HG03460 (cell line): ENCODE data around the gene LTB4R.
A peak's percentile ranks its signal among the peaks of the same experiment; 100 is the strongest.

ENCODE experiments used
- ATAC-seq: cut with Tn5 transposase; IDR thresholded peaks from one replicate; pipeline ENCODE4 v1.9.1; 2021; ENCODE audit not compliant: unreplicated experiment

Gene LTB4R

DNA sequence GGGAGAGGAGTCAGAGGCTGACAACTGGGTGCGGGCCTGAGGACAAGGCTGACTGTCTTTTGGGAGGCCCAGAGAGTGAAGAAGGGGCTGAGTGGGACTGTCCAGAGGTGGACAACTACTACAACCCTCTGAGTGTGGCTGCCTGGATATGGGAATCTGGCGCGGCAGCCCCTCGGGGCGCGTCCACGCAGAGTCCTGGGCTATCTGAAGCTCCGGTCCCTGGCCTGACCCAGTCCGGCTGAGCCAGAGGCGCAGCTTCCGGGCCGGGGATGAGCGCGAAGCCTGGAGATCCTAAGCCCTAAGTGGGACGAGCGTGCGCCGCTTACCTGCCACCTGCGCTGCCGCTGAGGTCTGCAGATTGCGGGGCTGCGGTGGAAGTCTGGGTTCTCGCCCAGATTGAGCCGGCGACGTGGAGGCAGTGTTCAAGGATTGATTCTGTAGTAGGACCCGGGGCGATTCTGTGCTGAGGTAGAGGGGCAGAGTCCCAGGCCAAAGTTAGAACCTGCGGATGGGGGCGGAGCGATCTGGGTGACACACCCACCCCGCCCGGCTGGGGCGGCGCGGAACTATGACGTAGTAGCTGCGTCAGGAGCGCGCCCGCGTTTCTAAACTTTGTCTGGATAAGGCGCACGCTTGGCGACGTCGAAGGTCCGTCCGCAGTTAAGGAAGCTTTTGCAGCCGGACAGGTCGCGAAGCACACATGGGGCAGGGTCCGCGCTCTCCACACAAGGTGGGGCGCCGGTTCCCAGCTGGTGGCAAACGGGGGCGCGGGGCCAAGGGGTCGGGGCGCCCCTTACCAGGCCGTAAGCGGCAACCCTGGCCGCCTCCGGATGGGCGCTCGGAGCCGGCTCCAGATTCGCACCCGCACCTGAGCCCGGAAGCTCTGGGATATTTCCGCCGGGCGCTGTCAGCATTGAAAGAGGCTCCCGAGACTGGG is 11.8 kb upstream of the LTB4R start, which contains the start of the genes DHRS1 and NOP9:
TSS of gene DHRS1 (minus strand) at position 526 of the 937 bp plus-strand sequence. CDS start 674 bp downstream, outside the sequence.
TSS of gene NOP9 (plus strand) at position 596 of the 937 bp plus-strand sequence. CDS start at position 701, 105 bp downstream.
- peak; percentile 60 for ATAC-seq

DNA sequence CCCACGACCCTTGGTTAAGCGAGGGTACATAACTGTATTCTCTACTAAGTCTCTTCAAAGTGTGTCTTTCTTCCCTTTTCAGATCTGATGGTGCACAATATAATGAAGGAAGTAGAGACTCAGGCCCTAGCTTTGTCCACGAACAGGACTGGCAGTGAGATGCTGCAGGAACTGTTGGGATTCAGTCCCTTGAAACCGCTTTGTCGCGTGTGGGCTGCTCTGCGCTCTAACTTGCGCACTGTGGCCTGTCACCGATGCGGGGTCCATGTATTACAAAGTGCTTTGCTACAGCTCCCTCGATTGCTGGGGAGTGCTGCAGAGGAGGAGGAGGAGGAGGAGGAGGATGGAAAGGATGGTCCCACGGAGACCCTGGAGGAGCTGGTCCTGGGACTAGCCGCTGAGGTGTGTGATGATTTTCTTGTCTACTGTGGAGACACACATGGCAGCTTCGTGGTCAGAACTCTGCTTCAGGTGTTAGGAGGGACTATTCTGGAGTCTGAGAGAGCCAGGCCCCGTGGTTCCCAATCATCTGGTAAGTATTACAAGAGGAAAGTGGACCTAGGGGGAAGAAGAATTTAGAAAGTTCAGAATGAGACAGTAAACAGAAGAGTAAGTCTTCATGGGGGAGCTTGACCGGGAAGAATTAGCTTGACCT is 10.8 kb upstream of the LTB4R start:
- no peak for ATAC-seq

DNA sequence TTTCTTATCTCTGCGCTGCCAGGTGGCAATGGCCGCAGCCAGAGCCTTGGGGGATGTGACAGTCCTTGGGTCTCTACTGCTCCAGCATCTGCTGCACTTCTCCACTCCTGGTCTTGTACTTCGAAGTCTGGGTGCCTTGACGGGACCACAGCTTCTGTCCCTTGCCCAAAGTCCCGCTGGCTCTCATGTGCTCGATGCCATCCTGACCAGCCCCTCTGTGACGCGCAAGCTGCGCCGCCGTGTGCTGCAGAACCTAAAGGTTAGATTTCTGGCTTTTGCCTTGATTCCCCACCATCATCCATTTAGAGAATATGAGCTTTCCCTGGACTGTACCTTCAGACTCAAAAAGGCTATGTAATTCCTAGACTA is 7.3 kb upstream of the LTB4R start:
- no peak for ATAC-seq

DNA sequence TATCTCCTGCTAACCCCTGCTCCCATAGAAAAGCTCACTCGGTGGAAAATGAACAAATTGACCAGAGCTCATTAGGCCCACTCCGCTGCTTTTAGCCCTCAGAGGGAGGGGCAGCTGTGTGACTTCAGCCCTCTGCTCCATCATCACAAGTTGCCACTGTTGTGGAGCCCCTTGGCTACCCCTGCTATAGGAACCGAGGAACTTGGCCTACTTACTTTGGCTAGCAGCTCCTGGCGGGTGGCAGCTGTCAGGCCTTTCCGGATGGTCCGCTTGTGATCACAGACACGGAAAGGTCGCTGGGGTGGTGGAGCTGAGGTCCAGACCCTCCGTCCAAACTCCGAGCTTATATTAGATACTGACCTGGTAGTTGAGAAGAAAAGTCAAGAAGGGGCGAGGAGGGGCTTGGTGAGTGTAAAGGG is 4.1 kb upstream of the LTB4R start:
- ATAC-seq = no peak

DNA sequence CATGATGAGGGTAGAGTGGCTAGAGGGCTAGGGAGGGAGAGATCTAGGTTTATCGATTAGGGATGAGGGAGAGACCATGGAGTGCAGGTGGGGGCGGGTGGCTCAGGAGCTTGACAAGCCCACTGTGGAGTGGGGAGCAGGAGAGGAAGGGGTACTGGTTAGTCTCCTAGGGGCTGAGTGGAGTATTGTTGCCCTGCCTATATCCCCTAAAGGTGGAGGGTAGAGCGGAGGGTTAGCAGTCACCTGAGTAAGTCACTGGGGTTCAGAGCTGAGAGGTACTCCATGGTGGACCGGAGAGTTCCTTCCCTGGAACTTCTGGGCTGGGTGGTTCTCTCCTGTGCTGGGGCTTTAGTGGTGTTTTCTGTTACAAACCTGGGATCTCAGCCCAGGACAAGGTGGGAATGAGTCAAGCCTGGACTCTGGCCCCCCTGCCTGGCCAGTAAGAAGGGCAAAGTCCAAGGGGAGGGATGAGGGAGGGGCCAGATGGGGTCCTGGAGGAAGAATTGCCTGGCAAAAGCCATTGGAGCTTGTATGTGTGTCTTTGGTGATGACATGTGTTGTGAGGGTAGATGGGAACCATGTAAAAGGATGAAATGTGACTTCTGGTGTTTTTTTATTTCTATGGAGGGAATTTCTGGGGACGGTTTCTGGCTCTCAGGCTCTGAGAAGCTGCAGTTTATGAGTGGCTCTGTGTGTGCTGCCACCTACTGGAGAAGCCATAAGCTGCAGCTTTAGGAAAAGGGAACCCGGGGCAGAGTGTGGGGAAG is 3.5 kb upstream of the LTB4R start, which contains the start of gene CIDEB:
TSS of gene CIDEB (minus strand) at position 403 of the 767 bp plus-strand sequence. CDS start at position 284, 119 bp downstream.
- no peak for ATAC-seq

DNA sequence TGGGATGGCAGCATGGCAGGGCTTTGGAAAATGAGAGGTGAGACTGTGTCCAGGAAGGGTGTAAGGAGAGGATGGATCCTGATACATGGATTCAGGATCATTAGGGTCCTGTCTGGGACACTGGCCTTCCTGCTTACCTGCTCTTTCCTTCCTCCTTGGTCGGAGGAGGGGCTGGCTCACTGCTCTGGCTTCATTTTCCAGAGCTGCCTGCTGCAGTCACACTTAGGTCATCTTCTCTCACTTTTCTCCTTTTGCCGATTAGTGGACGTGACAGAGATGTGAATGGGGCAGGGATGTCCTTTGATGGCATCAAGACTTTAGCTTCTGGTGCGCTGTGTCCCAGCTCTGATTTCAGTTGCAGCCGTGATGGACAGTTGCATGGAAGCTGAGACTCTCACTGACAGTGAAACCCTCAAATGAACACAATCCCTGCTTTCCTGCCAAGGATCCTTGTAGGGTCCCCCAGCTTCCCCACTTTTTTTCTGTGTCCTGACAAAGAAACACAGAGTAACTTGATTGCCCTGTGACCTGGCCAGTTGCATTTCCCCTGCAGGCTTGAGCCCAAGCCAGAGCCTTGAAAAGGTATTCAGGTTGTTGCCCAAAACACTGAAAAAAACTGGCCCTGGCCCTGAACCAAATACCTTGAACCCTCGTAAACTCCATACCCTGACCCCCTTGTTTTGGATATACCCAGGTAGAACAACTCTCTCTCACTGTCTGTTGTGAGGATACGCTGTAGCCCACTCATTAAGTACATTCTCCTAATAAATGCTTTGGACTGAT is 2.8 kb upstream of the LTB4R start:
- no peak for ATAC-seq

DNA sequence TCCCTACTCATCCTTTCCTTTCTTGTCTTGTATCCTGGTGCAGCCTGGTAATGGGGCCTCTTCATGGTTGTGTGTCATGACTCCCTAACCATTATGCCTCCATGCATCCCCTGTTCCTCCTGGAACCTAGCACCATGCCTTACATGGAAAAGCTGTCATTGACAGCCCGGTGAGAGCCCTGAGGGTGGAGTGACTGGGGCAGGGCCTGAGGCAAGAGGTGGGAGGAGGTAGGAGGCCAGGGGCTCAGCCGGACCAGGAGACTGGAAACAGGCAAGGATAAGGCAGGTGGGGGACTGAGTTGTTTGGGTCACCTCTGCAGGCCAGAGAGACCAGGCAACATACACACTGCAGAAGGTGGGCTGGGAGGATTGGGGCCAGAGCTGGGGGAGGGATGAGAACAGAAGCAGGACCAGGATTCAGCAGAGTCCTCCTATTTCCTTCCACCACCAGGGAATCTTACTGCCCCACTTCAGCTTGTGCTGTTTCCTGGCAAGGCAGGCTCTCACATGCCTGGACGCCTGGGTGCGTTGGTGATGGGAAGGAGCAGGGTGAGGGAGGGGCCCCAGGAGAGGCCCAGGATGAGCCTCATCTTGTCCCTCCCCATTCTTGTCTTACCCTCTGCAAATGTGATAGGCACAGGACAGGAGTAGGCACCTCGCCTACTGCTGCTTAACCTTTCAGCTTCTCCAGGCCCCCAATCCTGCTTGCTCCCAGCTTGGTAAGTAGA is 1.6 kb upstream of the LTB4R start, which contains the start of gene LTB4R2:
TSS of gene LTB4R2 (plus strand) at position 603 of the 727 bp plus-strand sequence. CDS start 525 bp downstream, outside the sequence.
- no peak for ATAC-seq

DNA sequence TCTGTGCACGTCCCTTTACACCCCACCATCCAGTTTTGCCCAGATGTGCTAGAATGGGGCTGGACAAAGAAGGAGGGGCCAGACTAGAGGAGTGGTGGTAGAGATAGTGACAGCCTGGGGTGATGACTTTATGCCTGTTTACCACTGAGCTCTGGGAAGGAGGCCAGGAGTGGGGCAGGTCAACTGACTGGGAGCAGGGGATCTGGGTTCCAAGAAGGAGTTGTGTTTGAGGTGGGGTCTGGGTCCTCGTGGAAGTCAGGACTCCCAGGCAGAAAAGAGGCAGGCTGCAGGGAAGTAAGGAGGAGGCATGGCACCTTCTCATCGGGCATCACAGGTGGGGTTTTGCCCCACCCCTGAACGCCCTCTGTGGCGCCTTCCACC is 1.0 kb upstream of the LTB4R start:
- ATAC-seq = no peak

DNA sequence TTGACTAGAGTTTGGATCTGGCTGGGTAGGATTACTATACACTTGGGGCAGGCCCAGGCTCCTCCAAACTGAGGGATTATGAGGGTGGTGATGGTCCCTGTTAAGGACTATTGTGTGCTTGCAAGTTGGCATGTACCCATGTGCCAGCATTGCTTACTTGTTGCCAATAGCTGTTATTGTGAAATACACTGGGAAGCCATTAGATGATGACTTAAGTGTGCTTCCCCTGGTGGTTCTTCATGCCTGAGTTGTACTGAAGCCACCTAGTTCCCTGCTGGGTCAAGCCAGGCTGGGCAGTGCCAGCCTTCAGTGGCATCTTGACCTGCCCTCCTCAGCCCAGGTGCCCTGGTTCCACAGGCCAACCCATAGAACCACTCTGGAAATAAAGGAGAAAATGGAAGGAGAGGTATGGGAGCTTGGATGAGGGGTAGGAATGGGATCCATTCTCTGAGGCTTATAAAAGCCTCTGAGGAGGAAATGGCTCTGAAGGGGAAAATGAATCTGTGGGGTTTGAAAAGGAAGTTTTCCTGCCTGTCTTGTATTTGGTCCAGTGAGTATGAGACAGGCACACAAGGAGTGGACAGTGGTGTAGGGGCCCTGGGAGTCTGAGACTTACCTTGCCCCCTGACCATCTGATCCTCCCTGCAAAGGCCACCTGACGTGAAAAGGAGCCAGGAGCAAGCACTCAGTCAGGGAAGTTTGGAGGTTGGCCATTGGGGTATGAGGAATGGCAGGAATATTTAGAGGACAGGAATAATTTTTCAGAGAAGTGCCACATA is 724 bp downstream of the LTB4R start:
- no peak for ATAC-seq

DNA sequence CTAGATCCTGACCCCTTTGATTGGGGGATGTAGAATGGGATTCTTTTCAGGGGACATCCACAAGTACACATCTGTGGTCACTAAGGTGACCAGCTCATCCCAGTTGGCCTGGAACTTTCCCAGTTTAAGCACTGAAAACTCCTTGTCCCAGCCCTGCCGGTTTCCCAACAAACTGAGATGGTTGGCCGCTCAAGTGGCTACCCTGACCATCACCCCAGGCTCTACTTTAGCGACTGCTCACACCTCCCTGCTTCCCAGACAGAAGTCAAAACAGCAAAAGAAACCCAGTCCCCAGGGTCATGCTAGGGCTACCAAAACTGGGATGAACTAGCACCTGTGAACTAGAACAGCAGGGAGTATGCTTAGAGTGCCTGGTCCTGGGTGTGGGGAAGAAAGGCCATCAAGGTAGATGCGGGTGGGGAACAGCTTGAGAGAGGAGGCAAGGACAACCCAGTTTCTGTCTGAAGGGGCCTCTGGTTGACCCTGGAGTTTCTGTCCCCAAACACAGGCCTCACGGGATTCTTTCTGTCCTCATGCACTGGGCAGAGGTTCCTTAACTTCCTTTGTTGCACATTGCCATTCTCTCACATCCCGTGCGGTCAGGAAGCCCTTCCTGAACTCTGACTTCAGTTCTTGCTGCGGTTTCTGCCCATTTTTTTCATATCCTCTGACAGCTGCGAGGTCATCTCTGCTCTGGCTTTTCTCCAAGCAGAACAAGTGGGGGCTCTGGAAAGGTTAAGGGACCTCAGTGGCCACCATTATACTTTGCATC is 1.6 kb downstream of the LTB4R start:
- no peak for ATAC-seq

DNA sequence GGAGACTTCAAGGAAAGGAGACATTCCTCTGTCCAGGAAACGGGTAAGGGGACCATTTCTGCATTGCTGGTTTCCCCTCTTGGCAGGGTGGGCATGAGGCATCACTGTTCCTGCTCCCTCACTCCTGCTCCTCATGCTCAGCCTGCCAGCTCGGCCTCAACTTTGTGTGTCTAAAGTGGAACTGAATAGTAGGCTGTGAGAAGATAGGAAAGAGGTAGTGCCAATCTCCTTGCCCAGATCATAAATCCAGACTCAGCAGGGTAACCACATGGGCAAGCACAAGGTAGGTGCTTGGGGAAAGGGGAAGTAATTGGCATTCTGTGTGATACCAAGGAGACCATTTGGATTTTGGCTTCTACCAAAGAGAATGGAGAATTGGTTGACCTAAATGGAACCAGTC is 2.6 kb downstream of the LTB4R start:
- no peak for ATAC-seq

DNA sequence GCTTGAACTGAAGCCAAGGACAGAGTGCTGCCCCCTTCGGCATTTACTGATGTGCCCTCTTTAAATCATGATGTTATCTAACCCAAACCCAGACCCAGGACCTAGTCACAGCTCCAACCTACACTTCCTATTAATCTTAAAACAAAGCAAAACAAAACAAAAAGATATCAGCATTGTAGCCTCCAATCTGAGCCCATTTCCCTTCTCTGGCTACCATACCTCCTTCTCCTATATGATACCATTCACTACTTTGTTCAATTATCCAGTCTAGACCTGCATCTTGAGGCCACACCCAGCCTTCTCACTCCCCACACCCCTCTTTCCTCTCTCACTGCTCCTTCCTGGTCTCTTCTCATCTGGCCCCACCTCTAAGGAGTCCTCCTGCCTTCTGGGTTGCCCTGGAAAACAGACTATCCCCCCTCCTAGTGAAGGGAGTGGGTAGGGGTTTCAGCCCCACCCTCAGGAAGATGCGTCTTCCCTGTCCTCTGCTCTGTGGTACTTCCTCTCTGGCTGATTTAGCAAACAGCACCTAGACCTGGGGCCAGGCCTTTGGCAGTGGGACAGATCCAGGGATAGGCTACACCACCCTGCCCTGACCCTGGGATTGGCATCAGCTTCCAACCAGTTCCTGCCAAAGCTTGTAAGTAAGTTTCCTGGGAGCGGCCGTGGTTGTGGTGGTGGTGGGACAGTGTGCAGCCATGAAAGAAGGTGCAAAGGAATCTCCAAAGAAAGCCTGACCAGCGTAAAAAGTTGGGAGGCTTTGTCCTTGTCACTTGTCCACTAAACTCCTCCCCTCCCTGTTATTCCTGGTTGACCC is 3.3 kb downstream of the LTB4R start:
- no peak for ATAC-seq

DNA sequence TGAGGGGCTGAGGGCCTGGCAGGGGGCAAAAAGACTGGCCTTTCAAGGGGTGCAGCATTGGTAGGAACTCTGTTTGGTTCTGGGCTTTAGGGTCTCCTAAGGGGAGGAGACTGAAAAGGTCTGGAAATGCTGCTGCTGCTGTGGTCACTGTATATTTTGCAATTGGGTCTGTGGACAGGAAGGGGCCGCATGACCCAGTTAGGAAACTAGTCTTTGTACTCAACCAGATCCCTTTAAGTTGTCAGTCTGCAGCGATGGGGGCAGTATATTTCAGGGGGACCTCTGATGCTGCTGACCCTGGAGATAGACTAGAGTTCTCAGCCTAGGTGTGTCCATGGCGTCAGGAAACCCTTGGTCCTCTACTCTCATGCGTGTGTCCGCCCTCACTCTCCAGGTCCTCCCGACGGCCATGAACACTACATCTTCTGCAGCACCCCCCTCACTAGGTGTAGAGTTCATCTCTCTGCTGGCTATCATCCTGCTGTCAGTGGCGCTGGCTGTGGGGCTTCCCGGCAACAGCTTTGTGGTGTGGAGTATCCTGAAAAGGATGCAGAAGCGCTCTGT is 4.0 kb downstream of the LTB4R start:
- ATAC-seq = no peak

DNA sequence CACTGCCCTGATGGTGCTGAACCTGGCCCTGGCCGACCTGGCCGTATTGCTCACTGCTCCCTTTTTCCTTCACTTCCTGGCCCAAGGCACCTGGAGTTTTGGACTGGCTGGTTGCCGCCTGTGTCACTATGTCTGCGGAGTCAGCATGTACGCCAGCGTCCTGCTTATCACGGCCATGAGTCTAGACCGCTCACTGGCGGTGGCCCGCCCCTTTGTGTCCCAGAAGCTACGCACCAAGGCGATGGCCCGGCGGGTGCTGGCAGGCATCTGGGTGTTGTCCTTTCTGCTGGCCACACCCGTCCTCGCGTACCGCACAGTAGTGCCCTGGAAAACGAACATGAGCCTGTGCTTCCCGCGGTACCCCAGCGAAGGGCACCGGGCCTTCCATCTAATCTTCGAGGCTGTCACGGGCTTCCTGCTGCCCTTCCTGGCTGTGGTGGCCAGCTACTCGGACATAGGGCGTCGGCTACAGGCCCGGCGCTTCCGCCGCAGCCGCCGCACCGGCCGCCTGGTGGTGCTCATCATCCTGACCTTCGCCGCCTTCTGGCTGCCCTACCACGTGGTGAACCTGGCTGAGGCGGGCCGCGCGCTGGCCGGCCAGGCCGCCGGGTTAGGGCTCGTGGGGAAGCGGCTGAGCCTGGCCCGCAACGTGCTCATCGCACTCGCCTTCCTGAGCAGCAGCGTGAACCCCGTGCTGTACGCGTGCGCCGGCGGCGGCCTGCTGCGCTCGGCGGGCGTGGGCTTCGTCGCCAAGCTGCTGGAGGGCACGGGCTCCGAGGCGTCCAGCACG is 4.7 kb downstream of the LTB4R start:
- ATAC-seq = no peak

DNA sequence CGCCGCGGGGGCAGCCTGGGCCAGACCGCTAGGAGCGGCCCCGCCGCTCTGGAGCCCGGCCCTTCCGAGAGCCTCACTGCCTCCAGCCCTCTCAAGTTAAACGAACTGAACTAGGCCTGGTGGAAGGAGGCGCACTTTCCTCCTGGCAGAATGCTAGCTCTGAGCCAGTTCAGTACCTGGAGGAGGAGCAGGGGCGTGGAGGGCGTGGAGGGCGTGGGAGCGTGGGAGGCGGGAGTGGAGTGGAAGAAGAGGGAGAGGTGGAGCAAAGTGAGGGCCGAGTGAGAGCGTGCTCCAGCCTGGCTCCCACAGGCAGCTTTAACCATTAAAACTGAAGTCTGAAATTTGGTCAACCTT is 5.3 kb downstream of the LTB4R start:
- no peak for ATAC-seq
